Large intestine (tissue), 3 donors: ENCODE measurements around the gene CTNNA2. TPM values are rescaled to one million over a fixed set of nuclear protein-coding genes. Genes with fewer than 3 reads are reported as not detected.

ENCODE experiments used
- DNase-seq, 2 donors: peaks; one replicate each; pipeline versions ENCODE4 v3.0.0 to v3.0.0-alpha.2; 2013
- H3K27ac ChIP-seq: one replicate; pipeline ENCODE4 v1.5.1; 2013; ENCODE audit warnings: low read length
- H3K27me3 ChIP-seq: 2 replicates; pipeline ENCODE4 v1.6.1; 2013; ENCODE audit warnings: low read length; ENCODE audit not compliant: control insufficient read depth, insufficient read depth
- H3K36me3 ChIP-seq: 2 replicates; pipeline ENCODE4 v1.6.1; 2013; ENCODE audit warnings: low read length; ENCODE audit not compliant: control insufficient read depth, insufficient read depth
- H3K4me1 ChIP-seq: one replicate; pipeline ENCODE4 v1.6.1; 2013; ENCODE audit warnings: low read length; ENCODE audit not compliant: control insufficient read depth, insufficient read depth
- H3K4me3 ChIP-seq: one replicate; pipeline ENCODE4 v1.5.1; 2013; ENCODE audit warnings: low read length
- H3K9me3 ChIP-seq: one replicate; pipeline ENCODE4 v1.6.1; 2013; ENCODE audit warnings: mild to moderate bottlenecking, low read depth, low read length, moderate library complexity; ENCODE audit not compliant: control insufficient read depth
- WGBS: methylation state at CpG from one replicate; pipeline ENCODE4 v1.1.5; 2013; ENCODE audit warnings: low lambda C conversion rate; ENCODE audit not compliant: insufficient coverage; 5-methylcytosine and 5-hydroxymethylcytosine counted together
- polyA plus RNA-seq: library from polyadenylated mRNA; unstranded; fragments of 120-200 nt; gene quantifications from one replicate; pipeline ENCODE4 v1.2.1, GENCODE V29; 2013

Gene CTNNA2
- polyA plus RNA-seq, 1 donor, result 7.5 TPM

GRCh38 chr2:80348078-80348477, 835.2 kb downstream of the CTNNA2 start:
- H3K27ac ChIP-seq, result no peak overlapping the region
- H3K4me1 ChIP-seq, result no peaks in the 10 kb centered on the region
- H3K27me3 ChIP-seq, result no peaks in the 10 kb centered on the region
- DNase-seq, result no peak
- no peaks in the 10 kb centered on the region for H3K36me3 ChIP-seq
- H3K4me3 ChIP-seq, result no peak overlapping the region
- H3K9me3 ChIP-seq, result no peaks in the 10 kb centered on the region
- no CpG with 5 or more reads among the region's 1 CpG for WGBS

GRCh38 chr2:80348953-80349352, 836.1 kb downstream of the CTNNA2 start:
- no peak overlapping the region for H3K4me3 ChIP-seq
- no peak overlapping the region for H3K27ac ChIP-seq
- no peaks in the 10 kb centered on the region for H3K9me3 ChIP-seq
- no peaks in the 10 kb centered on the region for H3K36me3 ChIP-seq
- H3K4me1 ChIP-seq, result no peaks in the 10 kb centered on the region
- H3K27me3 ChIP-seq, result no peaks in the 10 kb centered on the region
- DNase-seq, result no peak

- no peak overlapping the region for H3K27ac ChIP-seq
- WGBS, result 80% methylated on average over 1 of the region's 3 CpGs
- H3K4me1 ChIP-seq, result no peaks in the 10 kb centered on the region
- no peak for DNase-seq
- H3K9me3 ChIP-seq, result no peaks in the 10 kb centered on the region
- H3K4me3 ChIP-seq, result no peak overlapping the region
- H3K36me3 ChIP-seq, result no peaks in the 10 kb centered on the region
- no peaks in the 10 kb centered on the region for H3K27me3 ChIP-seq
These were observed 838.4 kb downstream of the CTNNA2 start for GRCh38 chr2:80351231-80351630.

GRCh38 chr2:80354858-80355257, 842.0 kb downstream of the CTNNA2 start:
- H3K4me1 ChIP-seq, result no peaks in the 10 kb centered on the region
- DNase-seq, result no peak
- H3K4me3 ChIP-seq, result no peak overlapping the region
- no peaks in the 10 kb centered on the region for H3K27me3 ChIP-seq
- no CpG with 5 or more reads among the region's 1 CpG for WGBS
- no peaks in the 10 kb centered on the region for H3K36me3 ChIP-seq
- no peaks in the 10 kb centered on the region for H3K9me3 ChIP-seq
- no peak overlapping the region for H3K27ac ChIP-seq

- no peaks in the 10 kb centered on the region for H3K4me1 ChIP-seq
- no peak overlapping the region for H3K27ac ChIP-seq
- no peak overlapping the region for H3K4me3 ChIP-seq
- DNase-seq, result no peak
- no peaks in the 10 kb centered on the region for H3K27me3 ChIP-seq
- no peaks in the 10 kb centered on the region for H3K9me3 ChIP-seq
- H3K36me3 ChIP-seq, result no peaks in the 10 kb centered on the region
These were observed 849.1 kb downstream of the CTNNA2 start for GRCh38 chr2:80361904-80362303.

- no peak overlapping the region for H3K4me3 ChIP-seq
- 59% methylated on average over 2 of the region's 5 CpGs for WGBS
- H3K36me3 ChIP-seq, result no peaks in the 10 kb centered on the region
- H3K27me3 ChIP-seq, result no peaks in the 10 kb centered on the region
- no peaks in the 10 kb centered on the region for H3K4me1 ChIP-seq
- no peak for DNase-seq
- H3K9me3 ChIP-seq, result no peaks in the 10 kb centered on the region
- no peak overlapping the region for H3K27ac ChIP-seq
These were observed 850.5 kb downstream of the CTNNA2 start for GRCh38 chr2:80363330-80363729.

GRCh38 chr2:80363791-80364349, 851.0 kb downstream of the CTNNA2 start:
- no peak for DNase-seq
- Histone ChIP-seq H3K27me3 (no peaks in the 10 kb centered on the region), H3K4me3 (no peak overlapping the region), H3K36me3 (no peaks in the 10 kb centered on the region), H3K9me3 (no peaks in the 10 kb centered on the region), H3K4me1 (no peaks in the 10 kb centered on the region), H3K27ac (no peak overlapping the region)
- 10% methylated on average over 2 of the region's 7 CpGs for WGBS

- DNase-seq, result no peak
- H3K9me3 ChIP-seq, result no peaks in the 10 kb centered on the region
- no peaks in the 10 kb centered on the region for H3K36me3 ChIP-seq
- no peak overlapping the region for H3K27ac ChIP-seq
- H3K4me1 ChIP-seq, result no peaks in the 10 kb centered on the region
- no peaks in the 10 kb centered on the region for H3K27me3 ChIP-seq
- WGBS, result 33% methylated on average over 1 of the region's 6 CpGs
- H3K4me3 ChIP-seq, result no peak overlapping the region
These were observed 851.8 kb downstream of the CTNNA2 start for GRCh38 chr2:80364524-80365212.

- Histone ChIP-seq H3K27ac (no peak overlapping the region), H3K4me3 (no peak overlapping the region), H3K27me3 (no peaks in the 10 kb centered on the region), H3K4me1 (no peaks in the 10 kb centered on the region), H3K36me3 (no peaks in the 10 kb centered on the region), H3K9me3 (no peaks in the 10 kb centered on the region)
- DNase-seq, result no peak
- WGBS, result no CpG with 5 or more reads among the region's 3 CpGs
These were observed 852.9 kb downstream of the CTNNA2 start for GRCh38 chr2:80365762-80366161.

GRCh38 chr2:80370375-80371009, 857.6 kb downstream of the CTNNA2 start:
- WGBS, result 100% methylated on average over 2 of the region's 3 CpGs
- no peaks in the 10 kb centered on the region for H3K4me1 ChIP-seq
- DNase-seq, result no peak
- no peaks in the 10 kb centered on the region for H3K27me3 ChIP-seq
- no peak overlapping the region for H3K27ac ChIP-seq
- no peaks in the 10 kb centered on the region for H3K36me3 ChIP-seq
- no peak overlapping the region for H3K4me3 ChIP-seq
- H3K9me3 ChIP-seq, result no peaks in the 10 kb centered on the region

- WGBS, result 83% methylated on average over 1 of the region's 3 CpGs
- no peak overlapping the region for H3K27ac ChIP-seq
- H3K36me3 ChIP-seq, result no peaks in the 10 kb centered on the region
These were observed 861.3 kb downstream of the CTNNA2 start for GRCh38 chr2:80374105-80374504.

More at GRCh38 chr2:80374105-80374504, 861.3 kb downstream of the CTNNA2 start:
- H3K9me3 ChIP-seq, result no peaks in the 10 kb centered on the region
- H3K4me3 ChIP-seq, result no peak overlapping the region
- no peak for DNase-seq
- no peaks in the 10 kb centered on the region for H3K4me1 ChIP-seq
- H3K27me3 ChIP-seq, result no peaks in the 10 kb centered on the region
